Vagina (tissue), 2 donors: ENCODE results near the gene SIRT7. TPM values are rescaled to one million over a fixed set of nuclear protein-coding genes. Genes with fewer than 3 reads are reported as not detected.
A peak's percentile ranks its signal among the peaks of the same experiment; 100 is the strongest.

ENCODE experiments used
- DNase-seq, 2 donors: peaks; one replicate each; pipeline ENCODE4 v3.0.0-alpha.2; 2017; ENCODE audit errors: extremely low spot score in 2 of 2
- H3K27ac ChIP-seq: fragments of 200-600 bp; sonication (generic); one replicate; pipeline ENCODE4 v1.5.1; 2019
- H3K27me3 ChIP-seq: fragments of 200-600 bp; sonication (generic); one replicate; pipeline ENCODE4 v1.5.1; 2019
- H3K36me3 ChIP-seq, 2 donors: fragments of 200-600 bp; sonication (generic); one replicate each; pipeline ENCODE4 v1.5.1; 2017 to 2019
- H3K4me1 ChIP-seq: fragments of 200-600 bp; sonication (generic); one replicate; pipeline ENCODE4 v1.5.1; 2019
- H3K4me3 ChIP-seq, 2 donors: fragments of 200-600 bp; sonication (generic); 1 replicate in 1 of 2; 2 replicates in 1 of 2; pipeline ENCODE4 v1.5.1; 2016 to 2019
- H3K9me3 ChIP-seq: fragments of 200-600 bp; sonication (generic); one replicate; pipeline ENCODE4 v1.5.1; 2019
- CTCF ChIP-seq, 3 experiments: fragments of 450-650 bp in 2 of 3; fragments of 200-600 bp in 1 of 3; sonication (generic) in 1 of 3; IDR thresholded peaks; one replicate each; pipeline ENCODE4 v1.5.1; 2017 to 2019; ENCODE audit warnings: antibody characterized with exemption in 3 of 3, mild to moderate bottlenecking in 2 of 3, moderate library complexity in 2 of 3
- POLR2A ChIP-seq, 2 donors: fragments of 450-650 bp; IDR thresholded peaks; one replicate each; pipeline ENCODE4 v1.6.1; 2017; ENCODE audit warnings: antibody characterized with exemption in 2 of 2, mild to moderate bottlenecking in 2 of 2, moderate library complexity in 2 of 2
- POLR2AphosphoS5 ChIP-seq, 2 donors: sonication (generic); formaldehyde crosslinking; IDR thresholded peaks; one replicate each; pipeline ENCODE4 v1.9.0; 2017; ENCODE audit warnings: antibody characterized with exemption in 2 of 2, mild to moderate bottlenecking in 2 of 2, low read depth in 1 of 2; ENCODE audit not compliant: insufficient read depth in 1 of 2
- intact Hi-C: fragments of 100-400 bp; cut with DNase I; formaldehyde crosslinking; loops from one replicate; pipeline ENCODE4 v1.15.1; 2023
- total RNA-seq: library from RNA; depleted of rRNA; stranded (reverse); fragments of >200 nt; gene quantifications from one replicate; pipeline ENCODE4 v1.2.3, GENCODE V29; 2016

SIRT7 gene
- total RNA-seq, 1 donor from 2014 or later = 47.9 TPM

GRCh38 chr17:81962499-81963441 lies 44.8 kb upstream of the SIRT7 start:
- Histone ChIP-seq H3K4me1 (peaks cover 18% of the 10 kb centered on the region), H3K27ac (no peak overlapping the region), H3K27me3 (peaks cover 14% of the 10 kb centered on the region), H3K36me3 (no peaks in the 10 kb centered on the region), H3K9me3 (no peaks in the 10 kb centered on the region), H3K4me3 (no peak overlapping the region)
- TF ChIP-seq POLR2AphosphoS5 (IDR thresholded peaks at IDR 0.05; ENCODE audit: insufficient read depth in 1 of 2, low read depth in 1 of 2) (no peak), POLR2A (IDR thresholded peaks at IDR 0.05) (no peak), CTCF (IDR thresholded peaks at IDR 0.05) (no peak)
- intact Hi-C loops = loop anchor here (5.0 kb wide), 1 partner anchor 50 kb away; no protein-coding TSS in a partner anchor
- DNase-seq = no peak

- H3K27ac ChIP-seq = no peak overlapping the region
- no peak for TF ChIP-seq POLR2AphosphoS5 (IDR thresholded peaks at IDR 0.05; ENCODE audit: insufficient read depth in 1 of 2, low read depth in 1 of 2)
- no peak for TF ChIP-seq CTCF (IDR thresholded peaks at IDR 0.05)
- TF ChIP-seq POLR2A (IDR thresholded peaks at IDR 0.05) = no peak
- peaks cover 8% of the 10 kb centered on the region for H3K4me1 ChIP-seq
- H3K4me3 ChIP-seq = peak overlapping the region; percentile 6 to 40
- no peak for DNase-seq
- H3K9me3 ChIP-seq = no peaks in the 10 kb centered on the region
- peaks cover 14% of the 10 kb centered on the region for H3K27me3 ChIP-seq
- intact Hi-C loops = loop anchor here (5.0 kb wide), 1 partner anchor 50 kb away; no protein-coding TSS in a partner anchor
- no peaks in the 10 kb centered on the region for H3K36me3 ChIP-seq
Observed at GRCh38 chr17:81961521-81962498, 43.8 kb upstream of the SIRT7 start.

GRCh38 chr17:81961087-81961511 lies 43.1 kb upstream of the SIRT7 start, which contains the start of gene NOTUM:
Gene NOTUM (minus strand): TSS chr17:81961187. CDS start chr17:81960909, 278 bp downstream.
- peak within 1 kb of the TSS; percentile 34 to 40 for H3K4me3 ChIP-seq
- no peak within 1 kb of the TSS for H3K27ac ChIP-seq
- intact Hi-C loops = loop anchor here (5.0 kb wide), 1 partner anchor 51 kb away; no protein-coding TSS in a partner anchor
- no peak for DNase-seq
- no peak for TF ChIP-seq POLR2AphosphoS5 (IDR thresholded peaks at IDR 0.05; ENCODE audit: insufficient read depth in 1 of 2, low read depth in 1 of 2)
- TF ChIP-seq CTCF (IDR thresholded peaks at IDR 0.05) = no peak
- no peak for TF ChIP-seq POLR2A (IDR thresholded peaks at IDR 0.05)
- no peaks in the 10 kb centered on the region for H3K36me3 ChIP-seq
- no peaks in the 10 kb centered on the region for H3K9me3 ChIP-seq
- peaks cover 14% of the 10 kb centered on the region for H3K27me3 ChIP-seq
- peaks cover 8% of the 10 kb centered on the region for H3K4me1 ChIP-seq

GRCh38 chr17:81960130-81960958 lies 42.4 kb upstream of the SIRT7 start:
- Histone ChIP-seq H3K4me1 (peaks cover 8% of the 10 kb centered on the region), H3K4me3 (peak overlapping the region; percentile 34 to 40), H3K9me3 (no peaks in the 10 kb centered on the region), H3K27ac (no peak overlapping the region), H3K36me3 (no peaks in the 10 kb centered on the region), H3K27me3 (peaks cover 14% of the 10 kb centered on the region)
- TF ChIP-seq POLR2AphosphoS5 (IDR thresholded peaks at IDR 0.05; ENCODE audit: insufficient read depth in 1 of 2, low read depth in 1 of 2) (no peak), CTCF (IDR thresholded peaks at IDR 0.05) (no peak), POLR2A (IDR thresholded peaks at IDR 0.05) (no peak)
- intact Hi-C loops = loop anchor here (5.0 kb wide), 1 partner anchor 52 kb away; no protein-coding TSS in a partner anchor
- no peak for DNase-seq
